DMS114 treated with DMSO at 0.1 percent for 48 hours (cell line): ENCODE measurements around the gene STRIP2.
"Not testable (repeated sequence)": the region's sequence is repeated elsewhere in the genome, so short reads cannot be mapped to it uniquely, and the experiment has no call there.

Experiments
- DNase-seq: peaks from one replicate; lab custom pipeline; 2025; ENCODE audit not compliant: unreplicated experiment; lab: John Stamatoyannopoulos, UW

The STRIP2 gene

GRCh38 chr7:129493555-129493954, 59.3 kb downstream of the STRIP2 start:
- DNase-seq: no peak

GRCh38 chr7:129494041-129494440, 59.8 kb downstream of the STRIP2 start:
- DNase-seq: no peak

DNA sequence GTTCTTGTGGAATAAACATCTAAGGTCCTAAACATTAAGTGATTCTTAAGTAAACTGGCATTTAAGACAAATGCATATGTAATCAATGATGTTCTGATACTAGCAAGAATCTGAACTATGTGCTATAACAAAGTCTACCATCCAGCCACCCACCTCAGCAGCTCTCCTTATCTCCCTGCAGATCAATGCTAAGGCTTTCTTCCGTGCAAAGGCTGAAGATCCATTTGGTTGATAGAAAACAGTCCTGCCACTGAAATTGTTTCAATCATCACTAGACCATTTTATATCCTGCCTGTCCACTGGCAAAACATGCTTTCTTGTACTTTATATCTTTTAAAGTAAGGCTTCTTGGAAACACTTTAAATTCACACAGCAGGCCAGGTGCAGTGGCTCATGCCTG, 61.8 kb downstream of the STRIP2 start:
- no peak for DNase-seq

DNA sequence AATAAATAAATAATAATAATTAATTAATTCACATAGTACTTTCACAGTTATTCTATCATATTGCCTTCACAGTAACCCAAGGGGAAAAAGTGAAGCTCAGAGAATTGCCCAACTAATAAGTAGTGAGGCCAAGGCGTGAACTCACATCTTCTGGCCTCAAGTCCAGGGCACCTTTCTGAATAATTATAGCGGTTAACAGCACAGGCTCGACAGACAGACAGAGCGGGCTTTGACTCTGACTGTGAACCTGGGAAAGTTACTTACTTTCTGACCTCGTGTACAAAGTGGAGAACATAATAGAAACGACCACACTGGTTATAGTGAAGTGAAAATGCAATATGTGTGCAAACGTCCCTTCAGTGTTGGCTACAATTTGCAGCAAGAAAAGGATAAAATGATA, 62.4 kb downstream of the STRIP2 start:
- DNase-seq: no peak

- no peak for DNase-seq
Measured at GRCh38 chr7:129497156-129497555, 62.9 kb downstream of the STRIP2 start.

DNA sequence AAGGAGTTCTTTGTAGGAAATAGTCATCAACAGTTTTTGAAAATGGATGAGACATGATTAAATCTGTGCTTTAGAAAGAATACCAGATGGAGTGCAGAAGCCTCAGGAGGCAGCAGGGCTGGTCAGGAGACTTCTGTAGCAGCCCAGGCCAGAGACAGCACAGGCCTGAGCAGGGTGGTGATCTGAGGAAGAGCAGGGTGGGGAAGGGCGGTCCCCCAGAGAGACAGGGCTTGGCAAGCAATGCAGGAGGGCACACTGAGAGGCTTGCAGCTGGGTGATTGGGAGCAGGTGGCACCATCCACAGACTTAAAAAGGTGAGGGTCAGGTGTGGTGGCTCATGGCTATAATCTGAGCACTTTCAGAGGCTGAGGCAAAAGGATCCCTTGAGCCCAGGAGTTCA, 63.8 kb downstream of the STRIP2 start:
- DNase-seq: no peak

DNA sequence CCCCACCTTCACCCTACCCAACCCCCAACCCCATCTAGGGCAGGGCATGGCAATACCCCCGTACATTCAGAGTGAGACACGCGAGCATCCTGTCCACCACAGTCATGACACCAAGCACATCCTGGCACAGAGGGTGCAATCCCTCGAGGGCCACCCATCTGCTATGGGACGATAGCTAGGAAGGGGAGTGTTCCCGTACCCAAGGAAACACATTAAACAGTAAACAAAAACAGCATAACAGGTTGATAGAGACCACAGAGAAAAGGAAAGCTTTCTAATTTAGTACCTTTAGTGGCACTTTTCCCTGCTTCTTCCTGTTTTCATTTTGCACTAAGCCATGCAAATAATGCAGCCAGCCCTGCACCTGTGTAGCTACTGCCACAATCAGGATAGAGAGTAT, 65.8 kb downstream of the STRIP2 start:
- DNase-seq: no peak

DNA sequence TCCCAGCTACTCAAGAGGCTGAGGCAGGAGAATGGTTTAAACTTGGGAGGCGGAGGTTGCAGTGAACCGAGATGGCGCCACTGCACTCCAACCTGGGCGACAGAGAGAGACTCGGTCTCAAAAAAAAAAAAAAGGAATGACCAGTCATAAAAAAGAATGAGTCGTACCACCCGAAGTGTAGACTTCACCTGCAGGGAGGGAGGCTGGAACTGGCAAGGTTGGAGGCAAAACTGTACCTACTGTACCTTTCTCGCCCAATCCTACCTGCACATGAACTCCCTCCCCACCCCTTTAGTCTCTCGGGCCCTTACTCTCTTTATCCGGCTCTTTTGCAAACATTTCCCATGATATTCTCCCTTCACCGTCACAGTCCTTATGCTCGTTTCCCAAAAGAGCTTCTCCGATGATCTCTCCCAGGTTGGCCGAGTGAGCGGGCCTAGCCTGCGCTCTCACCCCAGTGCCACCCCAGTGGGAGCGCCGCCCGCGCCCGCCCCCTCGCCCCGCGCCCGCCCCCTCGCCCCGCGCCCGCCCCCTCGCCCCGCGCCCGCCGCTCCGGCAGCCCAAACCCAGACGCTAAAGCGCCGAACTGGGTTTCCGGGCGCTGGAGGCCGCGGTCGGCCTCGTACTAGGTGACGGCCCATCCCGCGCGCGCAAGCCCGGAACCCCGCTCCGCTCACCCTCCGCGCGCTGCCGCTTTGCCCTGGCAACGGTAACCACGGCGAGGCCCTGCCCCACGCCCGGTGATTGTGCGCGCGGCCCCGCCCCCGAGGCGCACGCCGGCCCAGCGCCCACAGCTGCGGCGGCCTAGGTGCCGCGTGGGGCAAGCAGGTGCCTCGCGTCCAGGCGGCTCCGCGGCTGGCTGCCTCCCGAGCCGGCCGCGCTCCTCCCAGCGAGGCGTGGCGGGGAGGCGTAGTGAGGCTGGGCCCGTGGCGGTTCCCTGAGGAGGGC, 67.8 kb downstream of the STRIP2 start, which contains the start of gene SMKR1:
TSS of gene SMKR1 (plus strand) at position 772 of the 948 bp plus-strand sequence. CDS start 294 bp downstream, outside the sequence.
- no peak for DNase-seq

DNA sequence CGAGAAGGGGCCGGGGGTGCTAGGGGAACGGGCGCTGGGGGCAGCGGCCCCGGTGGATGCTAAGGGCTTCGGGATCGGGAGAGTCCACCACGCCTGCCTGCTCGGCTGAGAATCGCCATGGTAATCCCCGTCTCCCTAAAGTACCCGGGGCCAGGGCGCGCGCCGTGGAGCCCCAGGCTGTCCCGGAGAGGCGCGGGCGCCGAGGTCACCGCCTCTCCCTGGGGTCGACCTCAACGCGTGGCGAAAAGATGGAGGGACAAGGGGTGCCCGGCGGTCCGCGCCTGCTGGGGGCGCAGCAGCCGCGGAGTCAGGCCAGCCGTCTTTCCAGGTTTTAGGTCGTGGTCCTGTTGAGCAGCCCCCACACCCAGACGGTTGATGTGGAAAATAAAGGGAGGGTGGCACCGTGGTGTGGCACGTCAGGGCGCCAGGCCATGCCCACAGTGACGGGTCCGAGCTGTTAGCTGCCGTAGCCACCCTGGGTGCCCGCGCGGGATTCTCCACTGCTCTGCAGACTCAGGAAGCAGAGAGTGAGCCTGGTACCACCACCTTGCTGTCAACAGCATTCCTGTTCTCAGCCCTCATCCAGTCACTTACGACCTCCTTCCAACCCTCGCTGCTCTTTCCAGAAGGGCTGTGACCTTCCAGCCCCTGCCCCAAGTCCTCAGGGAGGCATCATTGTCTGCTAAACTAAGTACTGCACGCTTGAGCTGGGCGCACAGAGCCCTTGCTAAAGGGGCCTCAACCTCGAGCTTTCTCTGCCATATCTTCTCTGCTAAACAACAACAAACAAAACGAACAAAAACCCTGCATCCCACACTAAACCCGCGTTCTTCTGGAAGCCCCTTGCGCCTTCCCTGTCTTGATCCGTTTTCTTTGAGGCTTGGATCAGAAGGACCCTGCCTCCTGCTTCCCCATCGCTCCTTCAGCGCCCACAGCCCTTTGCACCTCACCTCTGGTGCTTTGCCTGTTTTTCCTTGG, 68.8 kb downstream of the STRIP2 start:
- no peak for DNase-seq

DNA sequence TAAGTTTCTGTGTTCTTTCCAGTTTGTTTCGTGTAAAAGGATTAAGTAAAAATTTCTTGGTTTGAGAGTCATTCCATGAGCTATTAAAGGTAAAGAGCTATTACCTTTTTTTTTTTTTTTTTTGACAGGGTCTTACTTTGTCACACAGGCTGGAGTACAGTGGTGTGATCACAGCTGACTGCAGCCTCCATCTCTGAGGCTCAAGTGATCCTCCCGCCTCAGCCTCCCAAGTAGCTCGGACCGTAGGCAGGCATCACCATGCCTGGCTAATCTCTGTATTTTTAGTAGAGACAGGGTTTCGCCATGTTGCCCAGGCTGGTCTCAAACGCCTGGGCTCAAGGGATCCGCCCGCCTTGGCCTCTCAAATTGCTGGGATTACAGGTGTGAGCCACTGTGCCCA, 69.5 kb downstream of the STRIP2 start:
- DNase-seq: no peak

DNA sequence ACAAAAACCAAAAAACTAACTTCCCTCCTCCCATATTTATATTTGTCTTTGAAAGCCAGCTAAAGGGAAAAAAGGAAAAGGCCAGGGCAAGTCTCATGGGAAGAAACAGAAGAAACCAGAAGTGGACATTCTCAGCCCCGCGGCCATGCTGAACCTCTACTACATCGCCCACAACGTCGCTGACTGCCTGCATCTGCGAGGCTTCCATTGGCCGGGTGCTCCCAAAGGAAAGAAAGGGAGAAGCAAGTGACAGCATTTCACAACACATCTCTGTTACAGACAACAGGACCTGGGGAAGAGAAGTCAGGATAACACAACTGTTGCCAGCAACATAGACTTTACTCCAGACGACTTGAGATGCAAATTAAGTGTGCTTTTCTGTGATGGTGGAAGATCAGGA, 78.0 kb downstream of the STRIP2 start:
- DNase-seq: no peak

DNA sequence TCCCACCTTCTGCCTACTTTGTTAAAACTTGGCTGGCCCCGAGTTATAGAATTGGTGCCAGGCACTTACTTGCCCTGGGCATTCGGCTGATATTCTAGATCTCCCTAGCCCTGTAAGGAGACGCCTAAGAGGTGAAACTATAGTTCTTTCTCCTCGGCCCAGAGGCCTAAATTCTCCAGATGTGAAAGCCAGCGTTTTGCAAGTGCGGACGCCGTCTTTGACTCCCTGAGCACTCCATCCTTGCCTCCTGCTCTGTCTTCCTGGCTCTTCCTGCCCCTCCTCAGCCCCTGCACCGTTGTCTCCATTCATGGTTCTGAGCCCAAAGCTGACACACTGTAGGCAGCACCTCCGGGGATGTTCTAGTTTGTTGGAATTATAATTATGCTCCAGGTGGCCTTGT, 79.3 kb downstream of the STRIP2 start:
- DNase-seq: no peak

DNA sequence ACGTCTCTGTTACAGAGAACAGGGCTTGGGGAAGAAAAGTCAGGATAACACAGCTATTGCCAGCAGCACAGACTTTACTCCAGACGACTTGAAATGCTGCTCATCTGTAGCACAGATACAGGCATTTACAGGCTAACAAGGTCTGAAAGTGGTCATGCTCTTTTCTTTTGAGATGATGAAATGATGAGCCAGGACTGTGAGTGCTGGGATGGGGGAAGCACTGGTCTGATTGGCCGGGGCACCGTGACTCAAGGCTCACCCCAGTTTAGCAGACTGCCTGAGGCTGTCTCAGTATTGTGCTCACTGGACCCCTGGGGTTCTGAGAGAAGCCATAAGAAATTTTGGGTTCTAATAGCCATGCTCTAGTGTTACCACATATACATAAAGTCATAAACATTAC, 80.5 kb downstream of the STRIP2 start:
- DNase-seq: no peak

DNA sequence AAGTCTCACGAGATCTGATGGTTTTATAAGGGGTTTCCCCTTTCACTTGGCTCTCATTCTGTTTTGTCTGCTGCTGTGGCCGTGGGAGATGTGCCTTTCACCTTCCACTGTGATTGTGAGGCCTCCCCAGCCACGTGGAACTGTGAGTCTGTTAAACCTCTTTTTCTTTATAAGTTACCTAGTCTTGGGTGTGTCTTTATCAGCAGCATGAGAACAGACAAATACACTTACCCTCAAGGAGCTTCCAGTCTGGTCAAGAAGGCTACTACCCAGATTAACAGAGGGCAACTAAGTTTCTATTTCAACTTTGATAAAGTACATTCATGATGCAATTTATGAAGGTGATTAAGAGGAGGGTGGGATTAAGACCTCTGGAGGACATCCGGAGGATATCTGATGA, 81.1 kb downstream of the STRIP2 start:
- no peak for DNase-seq

GRCh38 chr7:129517931-129518330, 83.7 kb downstream of the STRIP2 start:
- DNase-seq: no peak

- DNase-seq: no peak
Measured at GRCh38 chr7:129519464-129519863, 85.2 kb downstream of the STRIP2 start.

DNA sequence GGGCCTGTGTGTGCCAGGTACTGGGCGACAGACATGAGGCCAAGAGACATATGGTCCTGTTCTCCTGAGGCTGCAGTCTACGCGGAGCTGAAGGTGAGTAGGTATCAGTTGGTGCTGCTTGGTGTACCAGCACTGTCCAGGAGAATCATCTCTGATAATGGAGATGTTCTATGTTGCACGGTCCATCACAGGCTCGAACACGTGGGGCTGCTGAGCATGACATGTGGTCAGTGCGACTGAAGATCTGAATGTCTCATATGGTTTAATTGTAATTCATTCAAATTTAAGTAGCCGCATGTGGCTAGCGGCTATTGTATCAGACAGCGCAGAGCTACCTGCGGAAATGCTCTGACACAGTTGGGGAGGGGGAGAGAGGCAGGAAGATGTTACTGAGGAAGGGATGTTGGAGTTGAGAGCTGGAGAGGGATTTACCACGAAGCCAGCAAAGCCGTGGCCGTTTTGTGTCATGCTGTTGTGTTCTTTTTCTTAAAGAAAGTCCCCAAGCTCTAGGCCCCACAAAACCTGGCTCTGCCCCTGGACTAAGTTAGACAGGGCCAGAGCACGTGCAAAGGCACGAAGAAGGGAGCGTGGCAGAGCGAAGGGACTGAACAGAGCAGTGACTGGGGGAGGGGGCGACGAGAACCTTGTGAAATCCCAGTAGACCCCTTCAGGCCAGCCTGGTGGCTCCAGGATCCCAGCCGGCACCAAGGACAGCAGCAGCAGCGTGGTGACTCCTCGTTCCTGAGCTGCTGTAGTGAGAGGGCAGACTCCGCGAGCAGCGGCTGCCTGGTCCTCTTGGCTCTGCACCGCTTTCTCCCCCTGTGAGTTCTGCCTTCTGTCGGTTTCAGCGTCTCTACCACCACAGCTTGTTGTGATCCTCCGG, 88.1 kb downstream of the STRIP2 start:
- DNase-seq: no peak

DNA sequence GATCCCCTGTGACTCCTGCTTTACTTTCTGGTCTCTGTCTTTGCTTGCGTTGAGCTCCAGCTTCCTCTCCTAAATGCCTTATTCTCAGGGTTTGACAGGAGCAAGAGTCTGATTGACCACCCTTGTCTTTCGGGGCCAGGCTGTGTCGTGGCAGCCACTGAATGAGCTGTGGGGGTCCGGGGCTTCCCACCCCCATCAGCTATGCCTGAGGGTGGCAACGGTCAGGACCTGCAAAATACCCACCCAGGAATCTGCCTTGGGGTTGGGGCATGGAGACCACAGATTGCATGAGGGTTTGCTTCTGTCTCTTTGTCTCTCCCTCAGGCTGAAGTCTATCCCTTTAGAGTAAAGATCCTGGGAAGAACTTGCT, 88.7 kb downstream of the STRIP2 start:
- no peak for DNase-seq

- DNase-seq: no peak
Measured at GRCh38 chr7:129523924-129524323, 89.7 kb downstream of the STRIP2 start.

DNA sequence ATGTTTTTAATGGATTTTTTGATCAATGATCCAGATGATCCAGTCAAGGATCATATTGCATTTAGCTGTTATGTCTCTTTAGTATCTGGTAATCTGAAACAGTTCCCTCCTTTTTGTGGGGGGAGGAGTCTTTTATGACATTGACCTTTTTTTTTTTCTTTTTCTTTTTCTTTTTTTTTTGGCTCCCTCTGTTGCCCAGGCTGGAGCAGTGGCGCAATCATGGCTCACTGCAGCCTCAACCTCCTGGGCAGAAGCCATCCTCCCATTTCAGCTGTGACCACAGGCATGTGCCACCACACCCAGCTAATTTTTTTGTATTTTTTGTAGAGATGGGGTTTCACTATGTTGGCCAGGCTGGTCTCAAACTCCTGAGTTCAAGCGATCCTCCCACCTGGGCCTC, 90.2 kb downstream of the STRIP2 start:
- DNase-seq: not testable (repeated sequence)
